Upper lobe of right lung (tissue), 1 donor: ENCODE results near the gene C5AR1. TPM values are rescaled to one million over a fixed set of nuclear protein-coding genes. Genes with fewer than 3 reads are reported as not detected.

Source experiments
- ATAC-seq: fragments of 200-7000 bp; cut with Tn5 transposase; one replicate; pipeline ENCODE4 v1.9.1; 2020; ENCODE audit warnings: mild to moderate bottlenecking, moderate library complexity
- DNase-seq: peaks from one replicate; pipeline ENCODE4 v3.0.0-alpha.2; 2020
- H3K27ac ChIP-seq: fragments of 200-600 bp; one replicate; pipeline ENCODE4 v1.8.0; 2022
- H3K27me3 ChIP-seq: fragments of 200-600 bp; one replicate; pipeline ENCODE4 v1.8.0; 2022; ENCODE audit warnings: mild to moderate bottlenecking
- H3K36me3 ChIP-seq: fragments of 200-600 bp; one replicate; pipeline ENCODE4 v1.8.0; 2022
- H3K4me1 ChIP-seq: fragments of 200-600 bp; one replicate; pipeline ENCODE4 v1.8.0; 2022
- H3K4me3 ChIP-seq: fragments of 200-600 bp; one replicate; pipeline ENCODE4 v1.8.0; 2022; ENCODE audit warnings: mild to moderate bottlenecking
- H3K9me3 ChIP-seq: fragments of 200-600 bp; one replicate; pipeline ENCODE4 v1.8.0; 2022
- CTCF ChIP-seq: fragments of 200-600 bp; IDR thresholded peaks from one replicate; pipeline ENCODE4 v1.8.0; 2022; ENCODE audit warnings: antibody characterized with exemption
- intact Hi-C: fragments of 100-400 bp; cut with DNase I; formaldehyde crosslinking; loops from one replicate; pipeline ENCODE4 v1.11.0; 2022
- total RNA-seq: library from RNA; stranded (reverse); fragmentation: NEBNext Ultra II Directional; extraction: Animal tissue kit (Norgen Biotek cat#: 25700); gene quantifications from one replicate; pipeline ENCODE4 v1.2.1, GENCODE V29; 2021
- donor health status: DM: no; HTN: yes; CAD: no; lungs with severe emphysema.

Gene C5AR1
- total RNA-seq, 1 donor from 2014 or later, result 58.9 TPM

- H3K27me3 ChIP-seq, result no peaks in the 10 kb centered on the region
- TF ChIP-seq CTCF, result no peak
- H3K4me3 ChIP-seq, result peak overlapping the region; percentile 34
- H3K27ac ChIP-seq, result no peak overlapping the region
- intact Hi-C loops, result no loop called here
- no peak for ATAC-seq
- DNase-seq, result no peak
- H3K36me3 ChIP-seq, result no peaks in the 10 kb centered on the region
- peaks cover 5% of the 10 kb centered on the region for H3K4me1 ChIP-seq
- H3K9me3 ChIP-seq, result no peaks in the 10 kb centered on the region
Observed at GRCh38 chr19:47312366-47313006, 2.8 kb downstream of the C5AR1 start.

DNA sequence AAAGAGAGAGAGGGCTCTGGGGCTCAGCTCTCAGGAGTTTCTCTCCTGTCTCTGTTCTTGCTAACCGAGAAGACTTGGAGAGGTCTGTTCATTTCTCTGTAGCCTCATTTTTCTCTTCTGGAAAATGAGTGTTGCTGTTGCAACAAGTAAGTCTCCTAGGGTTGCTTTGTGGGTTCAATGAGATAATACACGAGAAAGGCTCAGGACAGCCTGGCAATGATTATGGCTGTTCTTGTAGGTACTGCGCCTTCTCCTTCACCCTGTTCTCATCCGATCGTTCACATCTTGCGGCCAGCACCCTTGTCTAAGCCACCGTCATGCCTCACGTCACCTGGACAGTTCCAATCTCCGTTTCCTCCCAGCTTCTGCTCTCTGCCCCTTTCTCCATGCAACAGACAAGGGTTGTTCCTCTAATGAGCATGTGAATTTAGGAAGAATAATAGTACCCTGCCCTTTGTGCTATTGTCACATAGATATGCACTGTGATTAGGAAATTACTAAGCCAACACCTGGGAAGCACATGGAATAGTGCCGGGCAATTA is 4.2 kb downstream of the C5AR1 start:
- Histone ChIP-seq H3K36me3 (no peaks in the 10 kb centered on the region), H3K4me3 (no peak overlapping the region), H3K27me3 (no peaks in the 10 kb centered on the region), H3K9me3 (no peaks in the 10 kb centered on the region), H3K27ac (no peak overlapping the region), H3K4me1 (peaks cover 4% of the 10 kb centered on the region)
- intact Hi-C loops, result no loop called here
- DNase-seq, result no peak
- peak; percentile 3 for ATAC-seq
- no peak for TF ChIP-seq CTCF

- peak; percentile 95 for ATAC-seq
Observed at GRCh38 chr19:47315125-47315821, 5.6 kb downstream of the C5AR1 start.

GRCh38 chr19:47316513-47316912 is 6.9 kb downstream of the C5AR1 start:
- Histone ChIP-seq H3K9me3 (no peaks in the 10 kb centered on the region), H3K27ac (no peak overlapping the region), H3K4me1 (no peaks in the 10 kb centered on the region), H3K27me3 (peaks cover 5% of the 10 kb centered on the region), H3K36me3 (no peaks in the 10 kb centered on the region), H3K4me3 (no peak overlapping the region)
- no peak for ATAC-seq
- TF ChIP-seq CTCF, result no peak
- intact Hi-C loops, result no loop called here
- no peak for DNase-seq

More at GRCh38 chr19:47315125-47315821, 5.6 kb downstream of the C5AR1 start:
- Histone ChIP-seq H3K27me3 (peaks cover 4% of the 10 kb centered on the region), H3K4me3 (no peak overlapping the region), H3K36me3 (no peaks in the 10 kb centered on the region), H3K27ac (peak overlapping the region; percentile 55), H3K9me3 (no peaks in the 10 kb centered on the region), H3K4me1 (no peaks in the 10 kb centered on the region)
- no peak for TF ChIP-seq CTCF
- intact Hi-C loops, result no loop called here
- peak; percentile 80 for DNase-seq

DNA sequence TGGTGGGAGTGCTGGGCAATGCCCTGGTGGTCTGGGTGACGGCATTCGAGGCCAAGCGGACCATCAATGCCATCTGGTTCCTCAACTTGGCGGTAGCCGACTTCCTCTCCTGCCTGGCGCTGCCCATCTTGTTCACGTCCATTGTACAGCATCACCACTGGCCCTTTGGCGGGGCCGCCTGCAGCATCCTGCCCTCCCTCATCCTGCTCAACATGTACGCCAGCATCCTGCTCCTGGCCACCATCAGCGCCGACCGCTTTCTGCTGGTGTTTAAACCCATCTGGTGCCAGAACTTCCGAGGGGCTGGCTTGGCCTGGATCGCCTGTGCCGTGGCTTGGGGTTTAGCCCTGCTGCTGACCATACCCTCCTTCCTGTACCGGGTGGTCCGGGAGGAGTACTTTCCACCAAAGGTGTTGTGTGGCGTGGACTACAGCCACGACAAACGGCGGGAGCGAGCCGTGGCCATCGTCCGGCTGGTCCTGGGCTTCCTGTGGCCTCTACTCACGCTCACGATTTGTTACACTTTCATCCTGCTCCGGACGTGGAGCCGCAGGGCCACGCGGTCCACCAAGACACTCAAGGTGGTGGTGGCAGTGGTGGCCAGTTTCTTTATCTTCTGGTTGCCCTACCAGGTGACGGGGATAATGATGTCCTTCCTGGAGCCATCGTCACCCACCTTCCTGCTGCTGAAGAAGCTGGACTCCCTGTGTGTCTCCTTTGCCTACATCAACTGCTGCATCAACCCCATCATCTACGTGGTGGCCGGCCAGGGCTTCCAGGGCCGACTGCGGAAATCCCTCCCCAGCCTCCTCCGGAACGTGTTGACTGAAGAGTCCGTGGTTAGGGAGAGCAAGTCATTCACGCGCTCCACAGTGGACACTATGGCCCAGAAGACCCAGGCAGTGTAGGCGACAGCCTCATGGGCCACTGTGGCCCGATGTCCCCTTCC is 10.5 kb downstream of the C5AR1 start:
- ATAC-seq, result no peak
- Histone ChIP-seq H3K9me3 (no peaks in the 10 kb centered on the region), H3K4me3 (no peak overlapping the region), H3K4me1 (no peaks in the 10 kb centered on the region), H3K36me3 (no peaks in the 10 kb centered on the region), H3K27ac (no peak overlapping the region), H3K27me3 (peaks cover 5% of the 10 kb centered on the region)
- no peak for TF ChIP-seq CTCF
- intact Hi-C loops, result no loop called here
- DNase-seq, result no peak
